Muscle layer of colon (tissue), 2 donors: ENCODE data around the gene ASPG.

Experiments
- H3K27ac ChIP-seq: one replicate; pipeline ENCODE4 v1.7.0; 2013; ENCODE audit warnings: low read depth, mild to moderate bottlenecking, low read length, moderate library complexity
- H3K27me3 ChIP-seq, 2 donors: one replicate each; pipeline ENCODE4 v1.7.0; 2013; ENCODE audit warnings: low read length in 2 of 2, mild to moderate bottlenecking in 2 of 2; ENCODE audit not compliant: insufficient read depth in 2 of 2, control insufficient read depth in 1 of 2
- H3K36me3 ChIP-seq: one replicate; pipeline ENCODE4 v1.7.0; 2013; ENCODE audit warnings: mild to moderate bottlenecking, low read length; ENCODE audit not compliant: insufficient read depth
- H3K4me1 ChIP-seq: one replicate; pipeline ENCODE4 v1.7.0; 2013; ENCODE audit warnings: mild to moderate bottlenecking, low read length; ENCODE audit not compliant: insufficient read depth
- H3K4me3 ChIP-seq, 2 donors: one replicate each; pipeline ENCODE4 v1.7.0; 2013; ENCODE audit warnings: low read length in 2 of 2, low read depth in 1 of 2, mild to moderate bottlenecking in 1 of 2, moderate library complexity in 1 of 2
- H3K9ac ChIP-seq: one replicate; pipeline ENCODE4 v1.7.0; 2013; ENCODE audit warnings: low read length
- H3K9me3 ChIP-seq: one replicate; pipeline ENCODE4 v1.7.0; 2013; ENCODE audit warnings: mild to moderate bottlenecking, low read length
- donor health status: abdominal sarcoma.
- donor health status: Adenocarcinoma of cecum.

Gene ASPG

DNA sequence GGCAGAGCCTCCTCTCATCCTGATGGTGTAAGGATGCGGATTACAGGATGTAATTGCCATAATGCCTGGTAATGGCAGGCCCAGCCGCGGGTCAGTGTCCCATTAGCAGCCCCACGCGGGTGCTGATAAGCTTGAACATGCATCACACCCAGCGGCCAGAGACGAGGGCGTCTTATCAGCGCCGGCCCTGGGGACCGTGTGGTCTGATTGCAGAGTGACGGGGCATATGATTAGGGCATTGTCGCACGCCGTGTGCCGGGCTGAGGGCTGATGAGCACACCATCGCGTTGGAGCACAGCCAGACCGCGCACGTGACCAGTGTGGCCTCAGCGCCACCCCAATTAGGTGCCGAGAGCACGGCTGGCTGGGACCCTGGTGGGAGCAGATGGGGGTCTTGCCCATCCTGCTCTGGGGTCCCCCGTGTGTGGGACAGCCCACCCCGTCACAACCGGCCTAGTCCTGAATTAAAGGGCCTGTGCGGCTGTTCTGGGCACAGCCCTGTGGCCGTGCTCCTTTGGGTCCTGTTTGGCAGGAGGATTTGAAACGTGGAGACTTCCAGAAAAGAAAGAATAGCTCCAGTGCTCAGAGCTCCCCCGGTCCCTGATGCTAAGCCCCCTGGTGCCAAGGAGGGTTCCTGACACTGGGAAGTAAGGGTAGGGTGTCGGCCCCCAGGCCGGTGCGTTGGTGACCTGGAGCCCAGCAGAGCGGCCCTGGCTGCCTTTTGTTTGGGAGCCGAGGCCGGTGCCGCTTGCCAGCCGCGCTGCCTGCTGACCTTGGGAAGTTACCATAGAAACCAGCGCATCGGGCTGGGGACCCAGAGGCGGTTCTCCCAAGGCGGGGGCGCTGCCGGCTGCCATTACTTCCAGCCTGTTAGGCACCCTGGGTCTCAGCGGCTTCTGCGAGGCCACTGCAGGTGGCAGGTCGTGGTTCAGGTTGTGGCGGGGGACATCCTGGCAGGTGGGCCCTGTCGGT, 73.6 kb downstream of the ASPG start:
- H3K36me3 ChIP-seq = no peaks in the 10 kb centered on the region
- no peak overlapping the region for H3K27ac ChIP-seq
- H3K9ac ChIP-seq = no peak overlapping the region
- no peaks in the 10 kb centered on the region for H3K27me3 ChIP-seq
- H3K4me3 ChIP-seq = no peak overlapping the region
- H3K4me1 ChIP-seq = no peaks in the 10 kb centered on the region
- no peaks in the 10 kb centered on the region for H3K9me3 ChIP-seq

DNA sequence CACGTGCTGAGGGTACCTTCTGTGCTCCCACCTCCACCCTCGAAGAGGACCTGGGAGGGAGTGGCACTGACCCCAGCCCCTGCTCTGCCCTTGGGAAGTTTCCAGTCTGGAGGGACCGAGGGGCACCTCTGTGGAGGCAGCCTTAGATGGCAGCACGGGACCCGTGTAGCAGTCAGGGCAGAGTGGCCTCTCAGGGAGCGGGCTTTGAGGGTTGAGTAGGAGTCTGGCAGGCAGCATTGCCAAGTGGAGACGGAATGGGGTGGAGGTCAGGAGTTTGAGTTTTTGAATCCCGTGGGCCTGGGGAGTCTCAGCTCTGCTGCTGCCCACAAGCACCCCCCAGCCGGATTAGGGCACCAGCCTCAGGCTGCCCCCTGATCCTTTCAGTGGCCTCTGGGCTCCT, 74.5 kb downstream of the ASPG start:
- Histone ChIP-seq H3K9me3 (no peaks in the 10 kb centered on the region), H3K4me3 (no peak overlapping the region), H3K4me1 (no peaks in the 10 kb centered on the region), H3K27me3 (no peaks in the 10 kb centered on the region), H3K36me3 (no peaks in the 10 kb centered on the region), H3K27ac (no peak overlapping the region), H3K9ac (no peak overlapping the region)

DNA sequence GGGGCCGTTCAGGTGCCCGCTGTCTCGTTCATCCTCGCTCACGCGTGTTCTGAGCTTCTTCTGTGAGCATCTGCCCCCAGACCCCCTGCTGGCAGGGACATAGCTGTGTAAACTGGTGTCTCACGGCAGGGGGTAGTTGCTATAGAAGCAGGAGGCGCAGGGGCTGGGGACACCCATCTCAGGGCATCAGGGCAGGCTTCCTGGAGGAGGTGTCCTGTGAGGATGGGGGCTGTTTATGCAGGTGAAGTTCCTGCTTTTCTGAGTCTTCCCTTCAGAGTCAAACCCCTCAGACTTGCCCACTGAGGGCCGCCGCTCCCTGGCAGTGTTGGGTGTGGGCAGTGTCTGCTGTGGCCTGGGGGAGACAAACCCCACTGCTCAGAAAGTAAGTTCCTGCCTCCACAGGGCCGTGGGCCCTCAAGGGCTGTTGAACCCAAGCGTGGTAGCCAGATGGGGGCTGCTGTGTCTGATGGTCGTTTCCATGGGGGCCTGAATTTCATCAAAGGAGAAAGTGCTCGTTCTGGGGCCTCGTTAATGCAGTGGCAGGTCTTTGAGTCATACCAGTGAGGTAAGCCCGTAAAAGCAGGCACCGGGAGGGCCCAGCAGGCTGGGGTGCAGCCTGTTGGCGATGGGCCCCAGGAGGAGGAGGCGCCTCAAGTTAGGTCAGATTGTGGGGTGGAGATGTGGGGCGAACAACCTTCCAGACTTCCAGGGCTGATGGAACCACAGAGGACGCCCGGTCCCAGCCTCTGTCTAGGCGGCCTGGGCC, 76.3 kb downstream of the ASPG start:
- Histone ChIP-seq H3K27ac (no peak overlapping the region), H3K36me3 (no peaks in the 10 kb centered on the region), H3K9me3 (no peaks in the 10 kb centered on the region), H3K4me3 (no peak overlapping the region), H3K27me3 (no peaks in the 10 kb centered on the region), H3K9ac (no peak overlapping the region), H3K4me1 (no peaks in the 10 kb centered on the region)

DNA sequence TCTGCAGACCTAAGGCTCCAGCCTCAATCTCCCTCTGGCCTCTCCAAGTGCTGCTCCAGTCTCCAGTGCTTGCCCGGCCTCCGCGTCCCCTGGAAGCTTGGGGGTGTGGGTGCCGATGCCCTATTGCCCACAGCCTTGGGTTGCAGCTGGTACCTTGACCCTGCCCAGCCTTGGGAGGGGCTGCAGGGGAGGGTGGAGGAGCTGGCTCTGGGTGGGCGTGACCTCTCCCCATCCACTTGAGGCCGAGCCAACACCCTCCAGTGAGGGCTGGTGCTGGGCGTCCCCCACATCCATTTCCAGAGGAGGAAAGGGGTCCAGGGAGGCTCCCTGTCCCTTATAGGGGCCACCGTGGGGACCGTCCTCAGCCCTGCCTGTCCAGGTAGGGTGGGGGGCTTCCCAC, 77.0 kb downstream of the ASPG start:
- Histone ChIP-seq H3K27me3 (no peaks in the 10 kb centered on the region), H3K4me1 (no peaks in the 10 kb centered on the region), H3K9ac (no peak overlapping the region), H3K9me3 (no peaks in the 10 kb centered on the region), H3K4me3 (no peak overlapping the region), H3K27ac (no peak overlapping the region), H3K36me3 (no peaks in the 10 kb centered on the region)

DNA sequence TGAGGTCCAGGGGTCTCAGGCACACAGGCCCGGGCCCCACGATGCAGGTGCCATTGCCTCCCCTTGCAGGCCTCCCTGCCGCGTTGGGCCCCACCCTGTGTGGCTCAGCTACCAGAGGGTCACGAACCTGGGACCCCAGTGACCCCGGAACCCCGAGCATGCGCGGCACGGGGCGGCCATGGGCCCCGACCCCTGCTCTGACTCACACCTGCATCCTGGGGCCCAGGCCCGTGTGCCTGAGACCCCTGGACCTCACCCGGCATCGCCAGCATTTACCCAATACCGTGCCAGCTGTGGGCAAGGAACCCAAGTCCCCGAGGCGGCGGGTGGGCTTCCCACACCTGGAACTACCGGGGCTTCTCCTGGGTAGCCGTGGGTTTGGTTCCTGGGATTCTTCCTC, 78.0 kb downstream of the ASPG start:
- Histone ChIP-seq H3K9ac (no peak overlapping the region), H3K27me3 (no peaks in the 10 kb centered on the region), H3K27ac (no peak overlapping the region), H3K9me3 (no peaks in the 10 kb centered on the region), H3K4me1 (no peaks in the 10 kb centered on the region), H3K36me3 (no peaks in the 10 kb centered on the region), H3K4me3 (no peak overlapping the region)

DNA sequence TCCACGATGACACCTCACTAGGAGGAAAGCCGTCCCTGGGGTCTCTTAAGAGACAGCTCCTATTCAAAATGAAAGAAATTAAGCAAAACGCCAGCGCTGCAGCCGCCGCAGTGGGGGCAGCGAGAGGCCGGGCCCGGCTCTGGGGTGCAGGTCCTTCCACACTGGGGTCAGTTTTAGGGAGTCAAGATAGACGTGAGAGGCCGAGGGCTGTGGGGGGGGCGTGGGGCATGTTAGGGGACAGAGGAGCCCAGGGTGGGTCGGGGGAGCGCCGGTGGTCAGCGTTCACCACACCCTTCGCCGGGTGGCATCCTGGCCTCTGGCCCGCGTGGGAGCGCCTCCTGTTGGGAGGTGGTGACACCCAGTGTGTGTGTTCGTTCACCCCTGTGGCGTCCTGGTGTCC, 78.5 kb downstream of the ASPG start:
- Histone ChIP-seq H3K27me3 (no peaks in the 10 kb centered on the region), H3K4me3 (no peak overlapping the region), H3K4me1 (no peaks in the 10 kb centered on the region), H3K9me3 (no peaks in the 10 kb centered on the region), H3K9ac (no peak overlapping the region), H3K36me3 (no peaks in the 10 kb centered on the region), H3K27ac (no peak overlapping the region)

DNA sequence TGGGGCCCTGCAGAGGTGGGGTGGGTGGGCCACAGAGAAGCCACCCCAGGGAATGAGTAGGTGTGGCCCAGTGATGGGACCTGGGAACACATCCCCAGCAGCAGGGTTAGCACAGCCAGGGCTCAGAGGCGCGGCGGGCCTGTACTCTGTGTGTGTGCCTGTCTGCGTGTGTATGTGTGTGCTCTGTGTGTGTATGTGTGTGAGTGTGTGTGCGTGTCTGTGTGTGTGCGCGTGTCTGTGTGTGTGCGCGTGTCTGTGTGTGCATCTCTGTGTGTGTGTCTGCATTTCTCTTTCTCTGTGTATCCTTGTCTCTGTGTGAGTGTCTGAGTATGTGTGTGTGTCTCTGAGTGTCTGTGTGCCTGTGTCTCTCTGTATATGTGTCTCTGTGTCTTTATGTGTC, 79.0 kb downstream of the ASPG start:
- Histone ChIP-seq H3K9me3 (no peaks in the 10 kb centered on the region), H3K36me3 (no peaks in the 10 kb centered on the region), H3K27ac (no peak overlapping the region), H3K27me3 (no peaks in the 10 kb centered on the region), H3K4me1 (no peaks in the 10 kb centered on the region), H3K4me3 (no peak overlapping the region), H3K9ac (no peak overlapping the region)
